Thyroid gland (tissue), 4 donors: Measurements from ENCODE around the gene MYO18A.

Experiments used
- POLR2A ChIP-seq, 2 donors: fragments of 450-650 bp; IDR thresholded peaks; one replicate each; pipeline ENCODE4 v1.6.1; 2017; ENCODE audit warnings: antibody characterized with exemption in 2 of 2, mild to moderate bottlenecking in 2 of 2, moderate library complexity in 1 of 2
- TF ChIP-seq, protein P1 (sequence below), 6 experiments: fragments of 200-600 bp in 3 of 6; fragments of 450-650 bp in 3 of 6; sonication (generic) in 3 of 6; IDR thresholded peaks; one replicate each; pipeline ENCODE4 v1.5.1; 2016 to 2019; ENCODE audit warnings: antibody characterized with exemption in 6 of 6, mild to moderate bottlenecking in 2 of 6, inconsistent platforms in 1 of 6, moderate library complexity in 1 of 6

DNA sequence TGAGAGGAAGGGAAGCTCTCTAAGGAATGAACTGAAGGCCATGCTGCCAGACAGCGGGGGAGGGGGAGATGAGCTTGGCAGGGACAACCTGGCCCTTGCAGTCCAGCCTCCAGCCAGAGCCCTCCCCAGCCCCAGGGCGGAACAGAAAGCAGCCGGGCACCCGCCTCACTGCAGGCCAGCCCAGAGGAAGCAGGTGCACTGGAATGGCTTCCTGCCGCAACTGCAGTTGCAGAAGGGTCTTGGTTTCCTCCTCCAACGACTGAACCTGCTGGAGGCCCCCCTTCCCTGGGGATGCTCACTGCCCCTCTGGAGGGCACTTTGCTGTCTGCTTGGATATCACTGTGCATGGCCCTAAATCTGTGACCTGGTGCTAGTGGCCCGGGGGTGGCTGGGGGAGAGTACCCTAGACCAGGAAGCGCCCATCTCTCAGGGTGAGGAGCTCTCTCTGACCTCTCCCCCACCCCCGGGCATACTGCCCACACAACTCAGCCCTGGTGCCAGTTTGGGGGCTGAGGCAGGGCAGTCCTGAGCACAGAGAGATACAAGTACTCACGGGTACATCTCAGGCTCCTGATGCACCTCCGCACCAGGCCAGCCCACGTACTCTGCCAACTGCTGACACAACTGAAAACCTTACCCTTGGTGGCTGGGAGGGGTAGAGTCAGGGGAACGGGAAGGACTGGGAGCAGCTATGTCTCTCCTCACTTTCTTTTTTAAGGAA lies 41.1 kb downstream of the MYO18A start:
- no peak for TF ChIP-seq POLR2A (IDR thresholded peaks at IDR 0.05)
- TF ChIP-seq, protein P1, sequence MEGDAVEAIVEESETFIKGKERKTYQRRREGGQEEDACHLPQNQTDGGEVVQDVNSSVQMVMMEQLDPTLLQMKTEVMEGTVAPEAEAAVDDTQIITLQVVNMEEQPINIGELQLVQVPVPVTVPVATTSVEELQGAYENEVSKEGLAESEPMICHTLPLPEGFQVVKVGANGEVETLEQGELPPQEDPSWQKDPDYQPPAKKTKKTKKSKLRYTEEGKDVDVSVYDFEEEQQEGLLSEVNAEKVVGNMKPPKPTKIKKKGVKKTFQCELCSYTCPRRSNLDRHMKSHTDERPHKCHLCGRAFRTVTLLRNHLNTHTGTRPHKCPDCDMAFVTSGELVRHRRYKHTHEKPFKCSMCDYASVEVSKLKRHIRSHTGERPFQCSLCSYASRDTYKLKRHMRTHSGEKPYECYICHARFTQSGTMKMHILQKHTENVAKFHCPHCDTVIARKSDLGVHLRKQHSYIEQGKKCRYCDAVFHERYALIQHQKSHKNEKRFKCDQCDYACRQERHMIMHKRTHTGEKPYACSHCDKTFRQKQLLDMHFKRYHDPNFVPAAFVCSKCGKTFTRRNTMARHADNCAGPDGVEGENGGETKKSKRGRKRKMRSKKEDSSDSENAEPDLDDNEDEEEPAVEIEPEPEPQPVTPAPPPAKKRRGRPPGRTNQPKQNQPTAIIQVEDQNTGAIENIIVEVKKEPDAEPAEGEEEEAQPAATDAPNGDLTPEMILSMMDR (IDR thresholded peaks at IDR 0.05), result no peak
